Cardiac muscle cell (in vitro differentiated cells and primary cell): Measurements from ENCODE around the gene ATXN1. TPM values are rescaled to one million over a fixed set of nuclear protein-coding genes. Genes with fewer than 3 reads are reported as not detected.

ENCODE experiments used
- DNase-seq, 2 donors: peaks; one replicate each; pipeline versions ENCODE4 v3.0.0 to v3.0.0-alpha.2; 2010 to 2017; ENCODE audit warnings: low read depth in 1 of 2, low spot score in 1 of 2
- H3K27ac ChIP-seq: fragments of 200-600 bp; sonication (generic); 2 replicates; pipeline ENCODE4 v1.5.1; 2016
- H3K27me3 ChIP-seq: fragments of 200-600 bp; sonication (generic); 2 replicates; pipeline ENCODE4 v1.6.0; 2016; ENCODE audit warnings: control low read depth
- H3K36me3 ChIP-seq: fragments of 200-600 bp; sonication (generic); 2 replicates; pipeline ENCODE4 v1.5.1; 2016; ENCODE audit warnings: control low read depth
- H3K4me1 ChIP-seq: fragments of 200-600 bp; sonication (generic); 2 replicates; pipeline ENCODE4 v1.8.1; 2017; ENCODE audit warnings: low read depth, mild to moderate bottlenecking, mixed run types
- H3K4me3 ChIP-seq: fragments of 200-600 bp; sonication (generic); 2 replicates; pipeline ENCODE4 v1.5.1; 2016; ENCODE audit warnings: mild to moderate bottlenecking
- H3K9me3 ChIP-seq: fragments of 200-600 bp; sonication (generic); 2 replicates; pipeline ENCODE4 v1.5.1; 2017; ENCODE audit warnings: low read depth, mild to moderate bottlenecking, control low read depth
- polyA plus RNA-seq: library from polyadenylated mRNA; unstranded; fragments of >200 nt; fragmentation: Nextera tagmentation; extraction: Ambion mirVana; gene quantifications from 2 replicates; pipeline ENCODE4 v1.2.1, GENCODE V29; 2016
- total RNA-seq: library from RNA; depleted of rRNA; stranded (reverse); fragments of >200 nt; gene quantifications from 2 replicates; pipeline ENCODE4 v1.2.3, GENCODE V29; 2016
- TF ChIP-seq, protein P1 (sequence below): IDR thresholded peaks from 2 replicates; pipeline ENCODE4 v1.5.1; 2012; ENCODE audit warnings: low read depth, mild to moderate bottlenecking, low read length

The ATXN1 gene
- total and polyA plus RNA-seq, 2 experiments from 2014 or later: 15.1 to 37.4 TPM

- H3K27me3 ChIP-seq: no peaks in the 10 kb centered on the region
- H3K9me3 ChIP-seq: no peaks in the 10 kb centered on the region
- no peak for DNase-seq
- no peaks in the 10 kb centered on the region for H3K36me3 ChIP-seq
- H3K27ac ChIP-seq: no peak overlapping the region
- peaks cover 4% of the 10 kb centered on the region for H3K4me1 ChIP-seq
- TF ChIP-seq, protein P1, sequence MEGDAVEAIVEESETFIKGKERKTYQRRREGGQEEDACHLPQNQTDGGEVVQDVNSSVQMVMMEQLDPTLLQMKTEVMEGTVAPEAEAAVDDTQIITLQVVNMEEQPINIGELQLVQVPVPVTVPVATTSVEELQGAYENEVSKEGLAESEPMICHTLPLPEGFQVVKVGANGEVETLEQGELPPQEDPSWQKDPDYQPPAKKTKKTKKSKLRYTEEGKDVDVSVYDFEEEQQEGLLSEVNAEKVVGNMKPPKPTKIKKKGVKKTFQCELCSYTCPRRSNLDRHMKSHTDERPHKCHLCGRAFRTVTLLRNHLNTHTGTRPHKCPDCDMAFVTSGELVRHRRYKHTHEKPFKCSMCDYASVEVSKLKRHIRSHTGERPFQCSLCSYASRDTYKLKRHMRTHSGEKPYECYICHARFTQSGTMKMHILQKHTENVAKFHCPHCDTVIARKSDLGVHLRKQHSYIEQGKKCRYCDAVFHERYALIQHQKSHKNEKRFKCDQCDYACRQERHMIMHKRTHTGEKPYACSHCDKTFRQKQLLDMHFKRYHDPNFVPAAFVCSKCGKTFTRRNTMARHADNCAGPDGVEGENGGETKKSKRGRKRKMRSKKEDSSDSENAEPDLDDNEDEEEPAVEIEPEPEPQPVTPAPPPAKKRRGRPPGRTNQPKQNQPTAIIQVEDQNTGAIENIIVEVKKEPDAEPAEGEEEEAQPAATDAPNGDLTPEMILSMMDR: no peak
- no peak overlapping the region for H3K4me3 ChIP-seq
Measured at GRCh38 chr6:16743664-16744210, 17.5 kb downstream of the ATXN1 start.

DNA sequence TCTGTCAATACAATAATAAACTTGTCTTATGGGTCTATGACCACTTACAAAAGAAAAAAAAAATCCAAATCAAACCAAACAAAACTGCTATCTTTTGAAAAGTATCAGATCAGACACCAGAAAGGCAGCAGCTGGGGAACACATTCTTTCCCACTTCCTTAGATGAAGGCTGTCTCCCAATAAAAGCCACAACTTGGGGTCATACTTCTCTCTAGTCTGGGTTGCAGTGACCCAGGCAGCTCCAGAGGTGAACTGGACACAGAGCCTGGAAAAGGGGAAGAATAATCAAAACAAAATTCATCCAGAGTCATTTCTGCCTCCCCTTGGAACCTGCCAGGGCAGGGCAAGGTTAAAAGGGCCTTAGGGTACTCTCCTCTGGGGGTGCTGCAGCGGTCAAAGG, 19.1 kb downstream of the ATXN1 start:
- H3K36me3 ChIP-seq: no peaks in the 10 kb centered on the region
- DNase-seq: no peak
- H3K4me1 ChIP-seq: no peaks in the 10 kb centered on the region

GRCh38 chr6:16741112-16742016, 19.9 kb downstream of the ATXN1 start:
- no peaks in the 10 kb centered on the region for H3K27me3 ChIP-seq
- no peaks in the 10 kb centered on the region for H3K4me1 ChIP-seq
- H3K27ac ChIP-seq: no peak overlapping the region
- H3K36me3 ChIP-seq: no peaks in the 10 kb centered on the region
- H3K9me3 ChIP-seq: no peaks in the 10 kb centered on the region
- H3K4me3 ChIP-seq: no peak overlapping the region
- peak in 1 of 2 donors; percentile 96 for DNase-seq
- TF ChIP-seq, protein P1: no peak

More for the DNA sequence above, 19.1 kb downstream of the ATXN1 start:
- Histone ChIP-seq H3K9me3 (no peaks in the 10 kb centered on the region), H3K27me3 (no peaks in the 10 kb centered on the region), H3K27ac (no peak overlapping the region), H3K4me3 (no peak overlapping the region)
- TF ChIP-seq, protein P1: no peak

DNA sequence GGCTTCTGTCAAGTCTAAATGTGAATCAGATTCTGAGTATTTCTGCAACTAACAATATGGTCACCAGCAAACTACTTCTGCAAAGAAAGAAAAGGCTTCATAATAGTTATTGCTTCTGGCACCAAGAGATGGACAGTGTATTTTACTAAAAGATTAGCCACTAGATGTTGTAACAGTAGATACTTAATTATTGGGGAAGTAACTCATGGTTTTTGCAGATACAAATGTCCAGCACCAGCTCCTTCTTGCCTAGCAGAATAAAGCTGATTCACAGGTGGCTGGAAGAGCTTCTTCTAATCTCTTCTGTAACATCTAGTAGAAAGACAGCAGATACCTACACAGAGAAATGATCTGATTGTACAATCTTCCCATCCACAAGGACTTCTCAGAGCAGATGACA, 21.2 kb downstream of the ATXN1 start:
- no peaks in the 10 kb centered on the region for H3K4me1 ChIP-seq
- H3K36me3 ChIP-seq: no peaks in the 10 kb centered on the region
- H3K9me3 ChIP-seq: no peaks in the 10 kb centered on the region
- no peaks in the 10 kb centered on the region for H3K27me3 ChIP-seq
- DNase-seq: no peak
- TF ChIP-seq, protein P1: no peak
- no peak overlapping the region for H3K4me3 ChIP-seq
- no peak overlapping the region for H3K27ac ChIP-seq

DNA sequence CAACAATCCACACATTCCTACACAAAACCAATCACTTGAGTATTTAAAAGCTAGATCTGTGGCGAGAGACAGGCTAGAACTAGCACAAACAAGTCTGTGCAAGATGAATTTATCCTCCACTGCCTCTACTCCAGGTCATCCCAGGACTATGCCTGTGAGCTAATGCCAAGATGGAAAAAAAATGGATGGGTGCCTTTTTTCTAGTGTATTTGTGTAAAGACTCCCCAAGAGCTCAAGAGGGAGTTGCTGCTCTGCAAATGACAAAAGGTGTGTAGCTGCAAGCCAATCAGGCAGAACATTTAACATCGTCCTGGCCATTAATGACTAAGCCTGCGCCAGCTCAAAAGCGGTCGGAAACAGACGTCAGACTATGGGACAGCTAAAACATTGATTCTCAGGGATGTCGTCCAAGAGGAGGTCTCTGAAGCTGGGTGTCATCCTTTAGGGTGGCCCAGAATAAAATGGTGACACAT, 21.9 kb downstream of the ATXN1 start:
- H3K4me1 ChIP-seq: no peaks in the 10 kb centered on the region
- TF ChIP-seq, protein P1: no peak
- no peaks in the 10 kb centered on the region for H3K27me3 ChIP-seq
- no peak overlapping the region for H3K27ac ChIP-seq
- no peaks in the 10 kb centered on the region for H3K9me3 ChIP-seq
- H3K4me3 ChIP-seq: no peak overlapping the region
- no peak for DNase-seq
- H3K36me3 ChIP-seq: no peaks in the 10 kb centered on the region
